MM.1S (cell line): ENCODE data around the gene HNRNPA0.

Experiments used
- CTCF ChIP-seq: fragments of 300-600 bp; sonication (generic); IDR thresholded peaks from 2 replicates; pipeline ENCODE4 v1.5.1; 2016; ENCODE audit warnings: antibody characterized with exemption, low read length, mixed read lengths
- EZH2 ChIP-seq: fragments of 300-600 bp; sonication (generic); optimal IDR thresholded peaks from 2 replicates; pipeline ENCODE3; 2017; ENCODE audit warnings: low read depth, mild to moderate bottlenecking, antibody characterized with exemption, low read length, mixed read lengths
- EZH2phosphoT487 ChIP-seq: fragments of 300-600 bp; sonication (generic); IDR thresholded peaks from 2 replicates; pipeline ENCODE4 v1.6.1; 2018; ENCODE audit warnings: antibody characterized with exemption, low read length

GRCh38 chr5:137741718-137742117 lies 12.4 kb downstream of the HNRNPA0 start:
- TF ChIP-seq EZH2 = no peak
- TF ChIP-seq CTCF = no peak
- no peak for TF ChIP-seq EZH2phosphoT487
